GM23338 (cell line): Measurements from ENCODE around the gene EXOC7. TPM values are rescaled to one million over a fixed set of nuclear protein-coding genes. Genes with fewer than 3 reads are reported as not detected.
A peak's percentile ranks its signal among the peaks of the same experiment; 100 is the strongest.
"Not testable (repeated sequence)": the region's sequence is repeated elsewhere in the genome, so short reads cannot be mapped to it uniquely, and the experiment has no call there.

Experiments used
- ATAC-seq: fragments of 200-7000 bp; cut with Tn5 transposase; 3 replicates; pipeline ENCODE4 v1.9.1; 2020
- DNase-seq: peaks from one replicate; pipeline ENCODE4 v3.0.0-alpha.2; 2015; ENCODE audit warnings: low spot score
- H2AFZ ChIP-seq: fragments of 200-600 bp; sonication (generic); 2 replicates; pipeline ENCODE4 v1.8.0; 2016; ENCODE audit warnings: antibody characterized with exemption, mild to moderate bottlenecking, moderate library complexity
- H3F3A ChIP-seq: fragments of 200-600 bp; sonication (generic); replicated peaks from 2 replicates; pipeline ENCODE4 v1.8.0; 2017; ENCODE audit warnings: antibody characterized with exemption, mixed run types, low read depth
- H3K27ac ChIP-seq: fragments of 200-600 bp; sonication (generic); 2 replicates; pipeline ENCODE4 v1.6.1; 2016; ENCODE audit warnings: low read depth
- H3K27me3 ChIP-seq: fragments of 200-600 bp; sonication (generic); 2 replicates; pipeline ENCODE4 v1.8.0; 2016; ENCODE audit warnings: mild to moderate bottlenecking, mixed run types, moderate library complexity; ENCODE audit not compliant: insufficient read depth
- H3K36me3 ChIP-seq: fragments of 200-600 bp; sonication (generic); 2 replicates; pipeline ENCODE4 v1.8.0; 2016; ENCODE audit warnings: mild to moderate bottlenecking; ENCODE audit not compliant: insufficient read depth
- H3K4me1 ChIP-seq: fragments of 200-600 bp; sonication (generic); 2 replicates; pipeline ENCODE4 v1.8.0; 2016; ENCODE audit warnings: mild to moderate bottlenecking, moderate library complexity; ENCODE audit not compliant: insufficient read depth
- H3K4me2 ChIP-seq: fragments of 200-600 bp; sonication (generic); 2 replicates; pipeline ENCODE4 v1.7.1; 2017; ENCODE audit warnings: mixed run types
- H3K4me3 ChIP-seq: fragments of 200-600 bp; sonication (generic); 2 replicates; pipeline ENCODE4 v1.6.1; 2016; ENCODE audit warnings: mixed run types
- H3K79me2 ChIP-seq: fragments of 200-600 bp; sonication (generic); replicated peaks from 2 replicates; pipeline ENCODE4 v1.8.0; 2017; ENCODE audit warnings: mild to moderate bottlenecking; ENCODE audit not compliant: insufficient read depth
- H3K9me2 ChIP-seq: fragments of 200-600 bp; sonication (generic); 2 replicates; pipeline ENCODE4 v1.8.0; 2017; ENCODE audit not compliant: insufficient read depth
- H4K20me1 ChIP-seq: fragments of 200-600 bp; sonication (generic); replicated peaks from 2 replicates; pipeline ENCODE4 v1.8.0; 2017; ENCODE audit warnings: mild to moderate bottlenecking; ENCODE audit not compliant: insufficient read depth
- H3K27ac Mint-ChIP-seq: 2 replicates; pipeline ENCODE4 v1.8.0; 2020; ENCODE audit warnings: inconsistent platforms, mild to moderate bottlenecking, moderate library complexity, mixed read lengths
- H3K27me3 Mint-ChIP-seq: 3 replicates; pipeline ENCODE4 v1.8.0; 2022; ENCODE audit warnings: low read depth, mild to moderate bottlenecking, moderate library complexity, mixed read lengths, inconsistent platforms; ENCODE audit not compliant: insufficient read depth, poor library complexity
- H3K36me3 Mint-ChIP-seq: 3 replicates; pipeline ENCODE4 v1.8.0; 2021; ENCODE audit warnings: low read depth, mild to moderate bottlenecking, inconsistent platforms, moderate library complexity, mixed read lengths
- H3K4me1 Mint-ChIP-seq: 3 replicates; pipeline ENCODE4 v1.8.0; 2020; ENCODE audit warnings: mild to moderate bottlenecking, inconsistent platforms, mixed read lengths
- H3K4me3 Mint-ChIP-seq: 3 replicates; pipeline ENCODE4 v1.8.0; 2021; ENCODE audit warnings: moderate library complexity, mild to moderate bottlenecking, inconsistent platforms, mixed read lengths
- H3K9me3 Mint-ChIP-seq: 3 replicates; pipeline ENCODE4 v1.8.0; 2020; ENCODE audit warnings: moderate library complexity, mild to moderate bottlenecking, inconsistent platforms, mixed read lengths
- CREB1 ChIP-seq: fragments of 250-450 bp; sonication (Bioruptor Pico); IDR thresholded peaks from 2 replicates; pipeline ENCODE4 v1.5.0; 2020; ENCODE audit warnings: low read depth, mild to moderate bottlenecking, moderate library complexity
- ETS1 ChIP-seq: IDR thresholded peaks from 2 replicates; pipeline ENCODE4 v1.6.1; 2016; ENCODE audit warnings: antibody characterized with exemption
- EZH2 ChIP-seq: fragments of 200-600 bp; sonication (generic); IDR thresholded peaks from one replicate; pipeline ENCODE4 v1.8.0; 2017; ENCODE audit warnings: antibody characterized with exemption, mild to moderate bottlenecking, low read depth; ENCODE audit not compliant: unreplicated experiment
- EZH2phosphoT487 ChIP-seq: fragments of 200-600 bp; sonication (generic); IDR thresholded peaks from one replicate; pipeline ENCODE4 v1.8.1; 2018; ENCODE audit warnings: antibody characterized with exemption; ENCODE audit not compliant: unreplicated experiment
- JUNB ChIP-seq: IDR thresholded peaks from one replicate; pipeline ENCODE4 v1.6.1; 2016; ENCODE audit warnings: antibody characterized with exemption; ENCODE audit not compliant: unreplicated experiment
- POLR2AphosphoS5 ChIP-seq: IDR thresholded peaks from 2 replicates; pipeline ENCODE4 v1.6.1; 2016; ENCODE audit warnings: antibody characterized with exemption, low read depth
- REST ChIP-seq: IDR thresholded peaks from one replicate; pipeline ENCODE4 v1.6.1; 2018; ENCODE audit warnings: antibody characterized with exemption; ENCODE audit not compliant: unreplicated experiment
- STAT1 ChIP-seq: IDR thresholded peaks from one replicate; pipeline ENCODE4 v1.6.1; 2016; ENCODE audit warnings: antibody characterized with exemption; ENCODE audit not compliant: unreplicated experiment
- ZNF114 ChIP-seq: fragments of 250-450 bp; sonication (Bioruptor Pico); IDR thresholded peaks from 2 replicates; pipeline ENCODE4 v1.5.0; 2020; ENCODE audit warnings: mild to moderate bottlenecking, moderate library complexity
- ZNF331 ChIP-seq: fragments of 250-450 bp; sonication (Bioruptor Pico); IDR thresholded peaks from 2 replicates; pipeline ENCODE4 v1.5.0; 2020; ENCODE audit warnings: low read depth, mild to moderate bottlenecking, moderate library complexity
- polyA plus RNA-seq: library from polyadenylated mRNA; unstranded; fragments of >200 nt; fragmentation: Nextera tagmentation; extraction: Ambion mirVana; gene quantifications from 2 replicates; pipeline ENCODE4 v1.2.1, GENCODE V29; 2016
- total RNA-seq: library from RNA; depleted of rRNA; stranded (reverse); fragments of >200 nt; shearing (Covaris generic); gene quantifications from 2 replicates; pipeline ENCODE4 v1.2.3, GENCODE V29; 2014

EXOC7 gene
- total and polyA plus RNA-seq, 2 experiments from 2014 or later, result 75.4 to 77.4 TPM

GRCh38 chr17:76078860-76079534 lies 24.6 kb downstream of the EXOC7 start, which contains the start of gene ZACN:
ZACN (plus strand) TSS chr17:76079182; CDS start chr17:76079265, 83 bp downstream.
- no peak for DNase-seq
- H3K4me2 ChIP-seq, result peak within 1 kb of the TSS; percentile 88
- H3K27ac Mint-ChIP-seq, result no peak within 1 kb of the TSS

GRCh38 chr17:76078370-76078769 lies 25.2 kb downstream of the EXOC7 start:
- not testable (repeated sequence) for H3K4me3 Mint-ChIP-seq, H3K4me3 ChIP-seq, DNase-seq, ATAC-seq, H3K9me3 Mint-ChIP-seq, H3K27ac ChIP-seq, H3K36me3 Mint-ChIP-seq, H3K36me3 ChIP-seq, H3K79me2 ChIP-seq, H2AFZ ChIP-seq, H3K4me2 ChIP-seq, H3K9me2 ChIP-seq, H3K27ac Mint-ChIP-seq, H4K20me1 ChIP-seq
- peaks cover 41% of the 10 kb centered on the region for H3K4me1 ChIP-seq
- Mint-ChIP-seq H3K4me1 (peaks cover 51% of the 10 kb centered on the region), H3K27me3 (peaks cover 85% of the 10 kb centered on the region)
- H3F3A ChIP-seq, result peaks cover 38% of the 10 kb centered on the region
- H3K27me3 ChIP-seq, result peaks cover 65% of the 10 kb centered on the region

More at GRCh38 chr17:76078860-76079534, 24.6 kb downstream of the EXOC7 start, which contains the start of gene ZACN:
- Histone ChIP-seq H3K27ac (no peak within 1 kb of the TSS), H4K20me1 (0 out of 2 replicates have a peak, but pooled peaks cover 7% of the 10 kb centered on the region), H3K9me2 (no peaks in the 10 kb centered on the region), H3F3A (peaks cover 34% of the 10 kb centered on the region), H3K36me3 (no peaks in the 10 kb centered on the region), H3K27me3 (peaks cover 59% of the 10 kb centered on the region), H3K4me1 (peaks cover 41% of the 10 kb centered on the region), H3K79me2 (no peaks in the 10 kb centered on the region), H3K4me3 (peak within 1 kb of the TSS; percentile 52), H2AFZ (no peak within 1 kb of the TSS)
- H3K27me3 Mint-ChIP-seq, result peaks cover 79% of the 10 kb centered on the region
- H3K4me3 Mint-ChIP-seq, result peak within 1 kb of the TSS; percentile 55
- TF ChIP-seq JUNB, result no peak
- no peak for TF ChIP-seq EZH2phosphoT487
- TF ChIP-seq ZNF331, result no peak
- TF ChIP-seq ETS1, result no peak
- ATAC-seq, result no peak
- no peaks in the 10 kb centered on the region; the same call in 2 of the 3 replicates for H3K9me3 Mint-ChIP-seq
- peaks cover 11% of the 10 kb centered on the region; the same call in 1 of the 3 replicates for H3K36me3 Mint-ChIP-seq
- H3K4me1 Mint-ChIP-seq, result peaks cover 51% of the 10 kb centered on the region

GRCh38 chr17:76077584-76078110 lies 25.9 kb downstream of the EXOC7 start:
- H3K4me3 ChIP-seq, result peak overlapping the region; percentile 66
- ATAC-seq, result no peak
- Mint-ChIP-seq H3K36me3 (0 out of 3 replicates have a peak, but pooled peaks cover 4% of the 10 kb centered on the region), H3K9me3 (no peaks in the 10 kb centered on the region; the same call in 1 of the 3 replicates), H3K27me3 (peaks cover 90% of the 10 kb centered on the region), H3K4me3 (peak overlapping the region; percentile 76; the same call in 2 of the 3 replicates), H3K27ac (no peak overlapping the region), H3K4me1 (peaks cover 51% of the 10 kb centered on the region)
- H2AFZ ChIP-seq, result no peak overlapping the region
- DNase-seq, result peak; percentile 20
- H3K36me3 ChIP-seq, result no peaks in the 10 kb centered on the region
- no peak overlapping the region for H3K27ac ChIP-seq
- peaks cover 71% of the 10 kb centered on the region for H3K27me3 ChIP-seq
- no peaks in the 10 kb centered on the region for H3K9me2 ChIP-seq
- peak overlapping the region; percentile 93; the same call in 1 of the 2 replicates for H3K4me2 ChIP-seq
- H3F3A ChIP-seq, result peaks cover 35% of the 10 kb centered on the region
- H3K4me1 ChIP-seq, result peaks cover 45% of the 10 kb centered on the region
- H3K79me2 ChIP-seq, result no peaks in the 10 kb centered on the region
- 0 out of 2 replicates have a peak, but pooled peaks cover 7% of the 10 kb centered on the region for H4K20me1 ChIP-seq
- no peak for TF ChIP-seq ZNF114 (CRISPR knock-in tag)
- TF ChIP-seq REST, result no peak
- no peak for TF ChIP-seq STAT1
- no peak for TF ChIP-seq EZH2phosphoT487
- no peak for TF ChIP-seq EZH2
- no peak for TF ChIP-seq ETS1
- TF ChIP-seq POLR2AphosphoS5, result no peak
- TF ChIP-seq ZNF331, result no peak
- no peak for TF ChIP-seq CREB1 (CRISPR knock-in tag)
